Adipocyte (in vitro differentiated cells): ENCODE data around the gene SYT7.

Source experiments
- DNase-seq: peaks from one replicate; pipeline ENCODE4 v3.0.0-alpha.2; 2015; ENCODE audit warnings: low read depth
- H3K27me3 ChIP-seq: replicated peaks from 2 replicates; pipeline ENCODE4 v1.7.0; 2013; ENCODE audit warnings: mild to moderate bottlenecking, low read length, moderate library complexity; ENCODE audit not compliant: control insufficient read depth, insufficient read depth
- H3K36me3 ChIP-seq: 2 replicates; pipeline ENCODE4 v1.7.0; 2013; ENCODE audit warnings: low read length, mild to moderate bottlenecking, moderate library complexity; ENCODE audit not compliant: control insufficient read depth, insufficient read depth, severe bottlenecking
- H3K4me1 ChIP-seq: 2 replicates; pipeline ENCODE4 v1.7.0; 2013; ENCODE audit warnings: mild to moderate bottlenecking, low read length, moderate library complexity; ENCODE audit not compliant: control insufficient read depth, insufficient read depth
- H3K4me3 ChIP-seq: 2 replicates; pipeline ENCODE4 v1.7.0; 2013; ENCODE audit warnings: mild to moderate bottlenecking, low read length, moderate library complexity
- H3K9ac ChIP-seq: 2 replicates; pipeline ENCODE4 v1.7.0; 2013; ENCODE audit warnings: mild to moderate bottlenecking, low read length, moderate library complexity
- H3K9me3 ChIP-seq: 2 replicates; pipeline ENCODE4 v1.7.0; 2013; ENCODE audit warnings: mild to moderate bottlenecking, low read length, moderate library complexity; ENCODE audit not compliant: control insufficient read depth

The SYT7 gene

GRCh38 chr11:61518032-61518795 is 62.7 kb downstream of the SYT7 start:
- Histone ChIP-seq H3K27me3 (peaks cover 12% of the 10 kb centered on the region), H3K4me3 (no peak overlapping the region), H3K36me3 (no peaks in the 10 kb centered on the region), H3K4me1 (no peaks in the 10 kb centered on the region), H3K9me3 (no peaks in the 10 kb centered on the region), H3K9ac (no peak overlapping the region)
- no peak for DNase-seq

- Histone ChIP-seq H3K36me3 (no peaks in the 10 kb centered on the region), H3K4me3 (no peak overlapping the region), H3K27me3 (peaks cover 12% of the 10 kb centered on the region), H3K4me1 (no peaks in the 10 kb centered on the region), H3K9me3 (no peaks in the 10 kb centered on the region), H3K9ac (no peak overlapping the region)
- DNase-seq = peak; percentile 72
These were observed 64.0 kb downstream of the SYT7 start for GRCh38 chr11:61516675-61517572.

- H3K27me3 ChIP-seq = peaks cover 7% of the 10 kb centered on the region
- DNase-seq = no peak
- no peaks in the 10 kb centered on the region for H3K4me1 ChIP-seq
These were observed 64.7 kb downstream of the SYT7 start for GRCh38 chr11:61516191-61516590.

DNA sequence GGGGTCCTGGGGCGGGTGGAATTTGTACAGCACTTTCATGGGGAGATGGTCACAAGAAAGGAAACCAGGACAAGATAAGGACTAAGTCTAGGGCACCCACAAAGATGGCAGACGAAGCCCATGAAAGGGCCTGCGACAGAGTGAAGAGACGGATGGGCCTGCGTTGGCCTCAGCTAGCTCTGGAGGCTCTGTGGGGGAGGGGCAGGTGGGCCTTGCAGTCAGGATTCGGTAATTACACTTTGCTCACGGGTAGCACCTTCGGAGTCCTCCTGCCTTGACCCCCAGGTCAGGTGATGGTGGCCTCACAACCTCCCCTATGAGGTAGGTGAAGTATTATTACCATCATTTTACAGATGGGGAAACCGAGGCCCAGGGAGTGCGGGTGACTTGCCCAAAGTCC is 65.2 kb downstream of the SYT7 start:
- H3K36me3 ChIP-seq = no peaks in the 10 kb centered on the region
- H3K9ac ChIP-seq = no peak overlapping the region
- no peak for DNase-seq
- H3K9me3 ChIP-seq = no peaks in the 10 kb centered on the region
- H3K4me1 ChIP-seq = no peaks in the 10 kb centered on the region
- peaks cover 7% of the 10 kb centered on the region for H3K27me3 ChIP-seq
- H3K4me3 ChIP-seq = no peak overlapping the region

More at GRCh38 chr11:61516191-61516590, 64.7 kb downstream of the SYT7 start:
- H3K4me3 ChIP-seq = no peak overlapping the region
- no peaks in the 10 kb centered on the region for H3K9me3 ChIP-seq
- no peak overlapping the region for H3K9ac ChIP-seq
- no peaks in the 10 kb centered on the region for H3K36me3 ChIP-seq

- no peaks in the 10 kb centered on the region for H3K36me3 ChIP-seq
- no peak for DNase-seq
- H3K9ac ChIP-seq = no peak overlapping the region
- peaks cover 17% of the 10 kb centered on the region for H3K27me3 ChIP-seq
- no peaks in the 10 kb centered on the region for H3K9me3 ChIP-seq
- no peak overlapping the region for H3K4me3 ChIP-seq
- H3K4me1 ChIP-seq = no peaks in the 10 kb centered on the region
These were observed 66.6 kb downstream of the SYT7 start for GRCh38 chr11:61514050-61514917.

DNA sequence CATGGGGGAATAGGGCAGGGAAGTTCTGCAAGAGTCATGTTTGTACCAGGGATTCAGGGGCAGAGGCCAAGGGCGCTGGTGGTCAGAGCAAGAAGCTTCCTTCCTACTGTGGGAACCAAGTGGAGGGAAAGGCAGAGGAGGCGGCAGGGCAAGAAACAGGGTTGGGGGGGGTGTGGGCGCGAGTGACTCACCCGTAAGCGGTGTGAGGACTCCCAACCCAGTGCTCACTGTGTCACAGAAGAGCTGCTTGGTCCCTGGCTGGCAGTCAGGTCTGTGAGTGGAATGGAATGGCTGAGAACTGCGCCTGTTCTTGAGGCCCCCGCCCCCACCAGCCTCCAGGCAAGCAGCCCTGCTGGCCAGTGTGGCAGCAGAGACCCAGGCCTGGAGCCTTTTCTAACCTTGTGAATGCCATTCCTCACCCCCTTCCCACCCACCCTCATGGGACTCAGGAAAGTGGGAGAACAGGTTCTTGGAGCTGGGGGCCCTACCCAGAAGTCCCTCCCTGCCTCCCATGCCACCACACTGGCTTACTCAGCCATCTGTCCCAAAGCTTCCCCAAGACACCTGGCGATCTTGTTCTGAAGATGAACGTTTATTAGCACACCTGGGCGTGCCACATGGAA is 67.6 kb downstream of the SYT7 start:
- H3K36me3 ChIP-seq = no peaks in the 10 kb centered on the region
- no peak overlapping the region for H3K9ac ChIP-seq
- H3K27me3 ChIP-seq = peaks cover 18% of the 10 kb centered on the region
- no peak for DNase-seq
- H3K4me1 ChIP-seq = no peaks in the 10 kb centered on the region
- no peaks in the 10 kb centered on the region for H3K9me3 ChIP-seq
- no peak overlapping the region for H3K4me3 ChIP-seq

- H3K4me1 ChIP-seq = no peaks in the 10 kb centered on the region
These were observed 68.4 kb downstream of the SYT7 start for GRCh38 chr11:61512435-61512834.

DNA sequence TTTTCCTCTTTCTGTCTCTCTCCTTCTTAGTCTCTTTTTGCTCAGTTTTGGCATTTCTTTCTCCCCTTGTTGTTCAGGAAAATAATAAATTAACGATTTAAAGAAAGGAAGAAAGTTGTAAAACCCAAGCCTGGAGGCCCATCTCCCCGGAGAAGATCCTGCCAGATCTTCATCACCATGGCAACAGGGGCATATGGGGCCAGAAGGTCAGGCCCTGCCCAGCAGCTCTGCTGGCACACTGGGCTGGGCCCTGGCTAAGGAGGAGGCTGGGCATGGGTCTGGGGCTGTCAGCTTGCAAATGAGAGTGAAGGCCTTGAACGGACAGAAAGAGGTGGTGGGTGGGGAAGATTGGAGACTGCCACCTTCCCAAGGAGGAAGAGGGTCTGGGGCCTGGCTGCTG is 69.5 kb downstream of the SYT7 start:
- DNase-seq = no peak
- H3K36me3 ChIP-seq = no peaks in the 10 kb centered on the region
- H3K4me1 ChIP-seq = no peaks in the 10 kb centered on the region
- H3K9ac ChIP-seq = no peak overlapping the region
- no peaks in the 10 kb centered on the region for H3K9me3 ChIP-seq
- no peak overlapping the region for H3K4me3 ChIP-seq
- H3K27me3 ChIP-seq = peaks cover 26% of the 10 kb centered on the region

More at GRCh38 chr11:61512435-61512834, 68.4 kb downstream of the SYT7 start:
- Histone ChIP-seq H3K9ac (no peak overlapping the region), H3K36me3 (no peaks in the 10 kb centered on the region), H3K27me3 (peaks cover 24% of the 10 kb centered on the region), H3K4me3 (no peak overlapping the region), H3K9me3 (no peaks in the 10 kb centered on the region)
- no peak for DNase-seq

GRCh38 chr11:61510974-61511373 is 69.9 kb downstream of the SYT7 start:
- no peak overlapping the region for H3K9ac ChIP-seq
- peaks cover 30% of the 10 kb centered on the region for H3K27me3 ChIP-seq
- no peaks in the 10 kb centered on the region for H3K9me3 ChIP-seq
- H3K4me3 ChIP-seq = no peak overlapping the region
- DNase-seq = no peak
- no peaks in the 10 kb centered on the region for H3K4me1 ChIP-seq
- no peaks in the 10 kb centered on the region for H3K36me3 ChIP-seq

GRCh38 chr11:61510166-61510919 is 70.5 kb downstream of the SYT7 start:
- no peak overlapping the region for H3K9ac ChIP-seq
- peaks cover 37% of the 10 kb centered on the region for H3K27me3 ChIP-seq
- H3K4me1 ChIP-seq = no peaks in the 10 kb centered on the region
- H3K9me3 ChIP-seq = no peaks in the 10 kb centered on the region
- H3K36me3 ChIP-seq = no peaks in the 10 kb centered on the region
- H3K4me3 ChIP-seq = no peak overlapping the region
- DNase-seq = no peak
